K562 (cell line): ENCODE data around the gene PNKD. TPM values are rescaled to one million over a fixed set of nuclear protein-coding genes. Genes with fewer than 3 reads are reported as not detected.

Experiments
- ADNP ChIP-seq: fragments of 200-800 bp; sonication (Bioruptor generic); IDR thresholded peaks from 2 replicates; pipeline ENCODE4 v1.6.1; 2016; ENCODE audit warnings: missing genetic modification characterization, missing compliant biosample characterization
- ARNT ChIP-seq, 2 experiments: fragments of 450-650 bp; IDR thresholded peaks; 2 replicates each; pipeline ENCODE4 v1.6.1; 2016; ENCODE audit warnings: mild to moderate bottlenecking in 1 of 2
- ASH1L ChIP-seq: fragments of 450-650 bp; IDR thresholded peaks from 2 replicates; pipeline ENCODE4 v1.6.1; 2018; ENCODE audit warnings: borderline replicate concordance, mild to moderate bottlenecking, low read depth; ENCODE audit not compliant: partially characterized antibody
- ATF6 ChIP-seq: sonication (generic); formaldehyde crosslinking; IDR thresholded peaks from 2 replicates; pipeline ENCODE4 v1.4.0; 2020; ENCODE audit warnings: mild to moderate bottlenecking, missing genetic modification reagents
- BRCA1 ChIP-seq, 2 experiments: fragments of 450-650 bp in 1 of 2; sonication (generic) in 1 of 2; formaldehyde crosslinking in 1 of 2; IDR thresholded peaks; 2 replicates each; pipeline versions ENCODE4 v1.5.0 to v1.6.1; 2017 to 2020; ENCODE audit warnings: mild to moderate bottlenecking in 1 of 2, missing genetic modification reagents in 1 of 2
- HCFC1 ChIP-seq: IDR thresholded peaks from 2 replicates; pipeline ENCODE4 v1.6.1; 2012; ENCODE audit warnings: low read depth, low read length, improper control_type of control experiment
- HDAC6 ChIP-seq: IDR thresholded peaks from 2 replicates; pipeline ENCODE4 v1.6.1; 2012; ENCODE audit warnings: low read depth, mild to moderate bottlenecking, control low read depth, inconsistent platforms, low read length, moderate library complexity
- KDM4B ChIP-seq, 2 experiments: fragments of 450-650 bp in 1 of 2; sonication (generic) in 1 of 2; IDR thresholded peaks; 2 replicates each; pipeline ENCODE4 v1.6.1; 2016 to 2017; ENCODE audit warnings: borderline replicate concordance in 2 of 2, antibody characterized with exemption in 1 of 2, low read depth in 1 of 2, mild to moderate bottlenecking in 1 of 2
- MCM3 ChIP-seq: fragments of 450-650 bp; IDR thresholded peaks from 2 replicates; pipeline ENCODE4 v1.6.1; 2016
- MCM7 ChIP-seq, 2 experiments: fragments of 450-650 bp; IDR thresholded peaks; 2 replicates each; pipeline ENCODE4 v1.6.1; 2016 to 2018
- MTA2 ChIP-seq: fragments of 450-650 bp; IDR thresholded peaks from 2 replicates; pipeline ENCODE4 v1.6.1; 2016; ENCODE audit warnings: low read depth
- NFXL1 ChIP-seq: fragments of 450-650 bp; formaldehyde crosslinking; IDR thresholded peaks from 2 replicates; pipeline ENCODE4 v1.4.0; 2021; ENCODE audit warnings: mild to moderate bottlenecking
- NONO ChIP-seq, 2 experiments: fragments of 200-400 bp in 1 of 2; fragments of 450-650 bp in 1 of 2; formaldehyde crosslinking in 1 of 2; IDR thresholded peaks; 2 replicates each; pipeline ENCODE4 v1.6.1; 2017; ENCODE audit warnings: low read depth in 2 of 2, mild to moderate bottlenecking in 2 of 2, moderate library complexity in 2 of 2, low read length in 1 of 2
- RBFOX2 ChIP-seq: fragments of 200-400 bp; formaldehyde crosslinking; IDR thresholded peaks from 2 replicates; pipeline ENCODE4 v1.6.1; 2017; ENCODE audit warnings: low read depth, mild to moderate bottlenecking, low read length, moderate library complexity
- RBM17 ChIP-seq: fragments of 200-400 bp; formaldehyde crosslinking; IDR thresholded peaks from 2 replicates; pipeline ENCODE4 v1.6.1; 2017; ENCODE audit warnings: low read depth, mild to moderate bottlenecking, low read length, borderline replicate concordance
- SMAD1 ChIP-seq: fragments of 150-350 bp; IDR thresholded peaks from 2 replicates; pipeline ENCODE4 v1.6.1; 2014; ENCODE audit warnings: low read length, low read depth; ENCODE audit not compliant: partially characterized antibody
- TAF1 ChIP-seq: IDR thresholded peaks from 2 replicates; pipeline ENCODE4 v1.6.1; 2011; ENCODE audit warnings: mild to moderate bottlenecking, low read length, moderate library complexity; ENCODE audit not compliant: insufficient read depth, control insufficient read depth, severe bottlenecking; ENCODE audit errors: extremely low read depth
- USF2 ChIP-seq: sonication (generic); formaldehyde crosslinking; IDR thresholded peaks from 2 replicates; pipeline ENCODE4 v1.5.0; 2020; ENCODE audit warnings: missing genetic modification reagents
- ZBTB1 ChIP-seq: sonication (generic); formaldehyde crosslinking; IDR thresholded peaks from 2 replicates; pipeline ENCODE4 v1.8.1; 2023; ENCODE audit warnings: missing genetic modification reagents, low read depth, mild to moderate bottlenecking, borderline replicate concordance
- ZC3H8 ChIP-seq: fragments of 450-650 bp; IDR thresholded peaks from 2 replicates; pipeline ENCODE4 v1.6.1; 2017
- ZNF77 ChIP-seq: fragments of 250-450 bp; sonication (Bioruptor Pico); IDR thresholded peaks from 2 replicates; pipeline ENCODE4 v1.5.0; 2020
- polyA plus RNA-seq, 8 experiments: library from polyadenylated mRNA; depleted of rRNA in 4 of 8; stranded (reverse) in 5 of 8; unstranded in 3 of 8; fragments of >200 nt; fragmentation: Nextera tagmentation in 2 of 8; fragmentation: Illumina TruSeq in 1 of 8; extraction: Ambion mirVana in 2 of 8; extraction: Trizol in 1 of 8; gene quantifications; 2 replicates each; pipeline versions ENCODE4 v1.2.1 to v1.2.3, GENCODE V29; 2011 to 2014; ENCODE audit warnings: inconsistent platforms in 1 of 8, missing spikeins in 1 of 8
- total RNA-seq, 7 experiments: library from RNA; depleted of rRNA in 6 of 7; stranded (reverse); fragments of >200 nt in 6 of 7; fragmentation: Illumina TruSeq in 2 of 7; extraction: Trizol in 2 of 7; gene quantifications; 2 replicates each; pipeline versions ENCODE4 v1.2.1 to v1.2.3, GENCODE V29; 2011 to 2021; ENCODE audit warnings: low replicate concordance in 1 of 7
- TF ChIP-seq, protein P1 (sequence below): fragments of 250-450 bp; sonication (Bioruptor Pico); IDR thresholded peaks from 2 replicates; pipeline ENCODE4 v1.5.0; 2022; ENCODE audit warnings: mild to moderate bottlenecking
- TF ChIP-seq, protein P2 (sequence below): sonication (generic); formaldehyde crosslinking; IDR thresholded peaks from 2 replicates; pipeline ENCODE4 v1.8.0; 2023; ENCODE audit warnings: mild to moderate bottlenecking, missing genetic modification reagents

The PNKD gene
- total and polyA plus RNA-seq, 9 of the 15 experiments (the other 6 are each of a cell fraction or from before 2014, with no cell fraction given) = 26.0 to 105 (median 60.1) TPM

DNA sequence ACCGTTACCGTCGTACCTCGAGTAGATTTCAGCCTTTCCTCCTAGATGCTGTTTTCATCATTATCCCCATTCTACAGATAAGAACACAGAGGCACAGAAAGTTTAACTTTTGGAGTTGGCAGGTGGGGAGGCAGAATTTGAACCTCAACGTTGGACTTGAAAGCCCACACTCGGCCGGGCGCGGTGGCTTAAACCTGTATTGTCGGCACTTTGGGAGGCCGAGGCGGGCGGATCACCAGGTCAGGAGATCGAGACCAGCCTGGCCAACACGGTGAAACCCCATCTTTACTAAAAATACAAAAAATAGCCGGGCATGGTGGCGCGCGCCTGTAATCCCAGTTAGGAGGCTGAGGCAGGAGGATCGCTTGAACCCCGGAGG is 97.8 kb downstream of the PNKD start (continued):
- TF ChIP-seq ATF6 (CRISPR knock-in tag) (no peak), KDM4B (IDR thresholded peaks at IDR 0.05; ENCODE audit: borderline replicate concordance in 2 of 2, low read depth in 1 of 2) (no peak), RBFOX2 (no peak), TAF1 (no peak), MCM7 (IDR thresholded peaks at IDR 0.05) (no peak), SMAD1 (no peak), HCFC1 (no peak), NFXL1 (CRISPR knock-in tag) (no peak), NONO (IDR thresholded peaks at IDR 0.05; ENCODE audit: low read depth in 2 of 2, low read length in 1 of 2) (no peak), MTA2 (no peak), USF2 (CRISPR knock-in tag) (no peak), ZC3H8 (no peak), MCM3 (no peak), HDAC6 (no peak), ZNF77 (CRISPR knock-in tag) (no peak), RBM17 (no peak), ZBTB1 (CRISPR knock-in tag) (no peak), ADNP (peak; percentile 92), ARNT (IDR thresholded peaks at IDR 0.05) (no peak), ASH1L (peak; percentile 23), BRCA1 (IDR thresholded peaks at IDR 0.05) (no peak), BRCA1 (CRISPR knock-in tag; IDR thresholded peaks at IDR 0.05) (no peak)
- TF ChIP-seq, protein P1, sequence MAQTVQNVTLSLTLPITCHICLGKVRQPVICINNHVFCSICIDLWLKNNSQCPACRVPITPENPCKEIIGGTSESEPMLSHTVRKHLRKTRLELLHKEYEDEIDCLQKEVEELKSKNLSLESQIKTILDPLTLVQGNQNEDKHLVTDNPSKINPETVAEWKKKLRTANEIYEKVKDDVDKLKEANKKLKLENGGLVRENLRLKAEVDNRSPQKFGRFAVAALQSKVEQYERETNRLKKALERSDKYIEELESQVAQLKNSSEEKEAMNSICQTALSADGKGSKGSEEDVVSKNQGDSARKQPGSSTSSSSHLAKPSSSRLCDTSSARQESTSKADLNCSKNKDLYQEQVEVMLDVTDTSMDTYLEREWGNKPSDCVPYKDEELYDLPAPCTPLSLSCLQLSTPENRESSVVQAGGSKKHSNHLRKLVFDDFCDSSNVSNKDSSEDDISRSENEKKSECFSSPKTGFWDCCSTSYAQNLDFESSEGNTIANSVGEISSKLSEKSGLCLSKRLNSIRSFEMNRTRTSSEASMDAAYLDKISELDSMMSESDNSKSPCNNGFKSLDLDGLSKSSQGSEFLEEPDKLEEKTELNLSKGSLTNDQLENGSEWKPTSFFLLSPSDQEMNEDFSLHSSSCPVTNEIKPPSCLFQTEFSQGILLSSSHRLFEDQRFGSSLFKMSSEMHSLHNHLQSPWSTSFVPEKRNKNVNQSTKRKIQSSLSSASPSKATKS = no peak
- TF ChIP-seq, protein P2, sequence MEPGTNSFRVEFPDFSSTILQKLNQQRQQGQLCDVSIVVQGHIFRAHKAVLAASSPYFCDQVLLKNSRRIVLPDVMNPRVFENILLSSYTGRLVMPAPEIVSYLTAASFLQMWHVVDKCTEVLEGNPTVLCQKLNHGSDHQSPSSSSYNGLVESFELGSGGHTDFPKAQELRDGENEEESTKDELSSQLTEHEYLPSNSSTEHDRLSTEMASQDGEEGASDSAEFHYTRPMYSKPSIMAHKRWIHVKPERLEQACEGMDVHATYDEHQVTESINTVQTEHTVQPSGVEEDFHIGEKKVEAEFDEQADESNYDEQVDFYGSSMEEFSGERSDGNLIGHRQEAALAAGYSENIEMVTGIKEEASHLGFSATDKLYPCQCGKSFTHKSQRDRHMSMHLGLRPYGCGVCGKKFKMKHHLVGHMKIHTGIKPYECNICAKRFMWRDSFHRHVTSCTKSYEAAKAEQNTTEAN = no peak
